ENCODE results near the gene CTNNA2. TPM values are rescaled to one million over a fixed set of nuclear protein-coding genes. Genes with fewer than 3 reads are reported as not detected.

The CTNNA2 gene
- total and polyA plus RNA-seq, 2 of the 8 experiments (the other 6 are each of a cell fraction or from before 2014, with no cell fraction given): 3.9 to 9.0 TPM

DNA sequence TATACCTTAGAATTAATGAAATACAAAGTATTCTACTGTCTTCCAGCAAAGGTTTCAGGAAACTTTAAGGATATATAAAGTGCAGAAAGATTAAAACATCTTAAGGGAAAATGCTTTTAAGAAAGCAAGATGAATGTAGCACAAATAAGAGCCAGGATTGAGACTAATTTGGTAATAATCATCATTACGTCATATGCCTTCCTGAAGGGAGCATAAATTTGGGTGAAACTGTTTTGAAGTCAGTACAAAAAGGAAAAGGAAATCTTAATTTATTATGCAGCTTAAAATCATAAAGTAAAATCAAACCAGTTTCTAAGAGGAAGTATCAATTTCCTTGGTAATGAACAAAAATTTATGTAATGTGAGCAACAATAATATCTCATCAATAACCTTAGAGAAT lies 221.7 kb downstream of the CTNNA2 start:
- no peak overlapping the region for H4K5ac ChIP-seq (ENCODE audit: insufficient read length, low read depth, low read length)
- H3K9me3 ChIP-seq (ENCODE audit: insufficient read depth in 2 of 2, low read depth in 1 of 2, low read length in 1 of 2): no peaks in the 10 kb centered on the region
- no peaks in the 10 kb centered on the region for H3K79me2 ChIP-seq (ENCODE audit: control insufficient read depth in 1 of 2, insufficient read depth in 2 of 2, low read length in 2 of 2)
- H4K8ac ChIP-seq (ENCODE audit: extremely low read depth, insufficient read depth, low read length): no peak overlapping the region
- no peak for FAIRE-seq
- H3K23ac ChIP-seq (ENCODE audit: insufficient read length): no peak overlapping the region
- 95% methylated on average over 1 of the region's 1 CpG; no CpG with 5 or more reads in 1 of the 2 experiments for WGBS, 2 experiments (ENCODE audit: extremely low coverage in 1 of 2, insufficient coverage in 1 of 2, insufficient read length in 1 of 2, insufficient replicate concordance in 2 of 2, low coverage in 1 of 2, low lambda C conversion rate in 2 of 2, missing lambda C conversion rate in 1 of 2)
- H3K27me3 ChIP-seq (replicated peaks in 1 of 4; ENCODE audit: control insufficient read depth in 3 of 4, extremely low read depth in 1 of 4, insufficient read depth in 3 of 4, low read length in 3 of 4): no peaks in the 10 kb centered on the region
- CTCF ChIA-PET (ENCODE audit: partially characterized antibody): interaction anchor here (0.9 kb wide), 1 partner anchor 9 kb away, joined by 3 read pairs; no protein-coding TSS in a partner anchor
- H3K27ac ChIP-seq (ENCODE audit: low read depth, low read length): no peak overlapping the region
- H3K36me3 ChIP-seq (ENCODE audit: control insufficient read depth in 2 of 4, insufficient read depth in 4 of 4, low read length in 3 of 4): no peaks in the 10 kb centered on the region
- no peak overlapping the region for H2BK5ac ChIP-seq (ENCODE audit: low read depth, low read length)
- no peaks in the 10 kb centered on the region for H3K23me2 ChIP-seq (ENCODE audit: low read depth, low read length)
- H2BK12ac ChIP-seq (ENCODE audit: low read depth, low read length): no peak overlapping the region
- H2BK15ac ChIP-seq (ENCODE audit: low read length): no peak overlapping the region
- no peaks in the 10 kb centered on the region for H4K20me1 ChIP-seq (replicated peaks in 1 of 2; ENCODE audit: control insufficient read depth in 1 of 2, insufficient read depth in 2 of 2, low read length in 2 of 2)
- no peak overlapping the region for H3K14ac ChIP-seq (ENCODE audit: insufficient read length)
- POLR2A ChIA-PET (ENCODE audit: partially characterized antibody): no interaction called here
- no peaks in the 10 kb centered on the region for H3K4me1 ChIP-seq (replicated peaks in 1 of 4; ENCODE audit: control insufficient read depth in 3 of 4, insufficient read depth in 4 of 4, low read length in 3 of 4)
- H3K4me3 ChIP-seq (ENCODE audit: extremely low read depth in 1 of 4, insufficient read depth in 2 of 4, low read depth in 3 of 4, low read length in 4 of 4): no peak overlapping the region
- H4K91ac ChIP-seq (replicated peaks; ENCODE audit: insufficient read length, low read length): no peak overlapping the region
- DNase-seq (ENCODE audit: low read depth in 1 of 2, low spot score in 2 of 2): no peak
- no peaks in the 10 kb centered on the region for H3K79me1 ChIP-seq (ENCODE audit: low read depth, low read length)
- H2AK5ac ChIP-seq (ENCODE audit: low read depth, low read length): no peak overlapping the region
- H3K4me2 ChIP-seq (ENCODE audit: insufficient read depth in 1 of 2, low read depth in 2 of 2, low read length in 2 of 2): no peak overlapping the region
- H2BK120ac ChIP-seq (replicated peaks; ENCODE audit: low read depth, low read length): no peak overlapping the region
- H2AFZ ChIP-seq (ENCODE audit: low read length): no peak overlapping the region
- no peak overlapping the region for H3K9ac ChIP-seq (replicated peaks in 1 of 4; ENCODE audit: extremely low read depth in 1 of 4, low read depth in 3 of 4, low read length in 3 of 4)
- no peak overlapping the region for H3K18ac ChIP-seq (ENCODE audit: extremely low read depth, low read length)
- H2BK20ac ChIP-seq (ENCODE audit: low read length): no peak overlapping the region
- H3K56ac ChIP-seq (replicated peaks; ENCODE audit: insufficient read length, low read depth, low read length): no peak overlapping the region
- no peak overlapping the region for H3K4ac ChIP-seq (replicated peaks; ENCODE audit: insufficient read length, low read depth, low read length)
- no peak for TF ChIP-seq POLR2A (IDR thresholded peaks at IDR 0.05; ENCODE audit: control extremely low read depth in 1 of 2, low read depth in 2 of 2, low read length in 2 of 2)
- no peak for TF ChIP-seq TBP (IDR thresholded peaks at IDR 0.05; ENCODE audit: low read depth, low read length)
- TF ChIP-seq, protein P1, sequence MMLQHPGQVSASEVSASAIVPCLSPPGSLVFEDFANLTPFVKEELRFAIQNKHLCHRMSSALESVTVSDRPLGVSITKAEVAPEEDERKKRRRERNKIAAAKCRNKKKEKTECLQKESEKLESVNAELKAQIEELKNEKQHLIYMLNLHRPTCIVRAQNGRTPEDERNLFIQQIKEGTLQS (IDR thresholded peaks at IDR 0.05; ENCODE audit: insufficient read depth, low read depth, low read length): no peak
- no peak for TF ChIP-seq SP1 (IDR thresholded peaks at IDR 0.05; ENCODE audit: low read depth, low read length)
- TF ChIP-seq KDM5A (IDR thresholded peaks at IDR 0.05; ENCODE audit: low read length): no peak
- no peak for TF ChIP-seq SAP30 (IDR thresholded peaks at IDR 0.05; ENCODE audit: insufficient read depth, insufficient replicate concordance, low read length)
- no peak for TF ChIP-seq CTBP2 (IDR thresholded peaks at IDR 0.05; ENCODE audit: borderline replicate concordance, insufficient read depth, insufficient read length, low read length)
- TF ChIP-seq FOSL1 (IDR thresholded peaks at IDR 0.05; ENCODE audit: insufficient read depth, low read depth, low read length): no peak
- TF ChIP-seq YY1 (IDR thresholded peaks at IDR 0.05; ENCODE audit: low read depth, low read length): no peak
- TF ChIP-seq PHF8 (conservative IDR thresholded peaks at IDR 0.05; ENCODE audit: low read depth, low read length): no peak
- TF ChIP-seq CBX5 (IDR thresholded peaks at IDR 0.05; ENCODE audit: low read depth, low read length): no peak
- no peak for TF ChIP-seq HDAC6 (IDR thresholded peaks at IDR 0.05; ENCODE audit: low read depth, low read length)
- no peak for TF ChIP-seq RBBP5 (IDR thresholded peaks at IDR 0.05; ENCODE audit: borderline replicate concordance, low read depth, low read length)
- no peak for TF ChIP-seq EGR1 (IDR thresholded peaks at IDR 0.05; ENCODE audit: borderline replicate concordance, low read depth, low read length)
- TF ChIP-seq GTF2F1 (IDR thresholded peaks at IDR 0.05; ENCODE audit: borderline replicate concordance, low read depth, low read length): no peak

All from H1 (cell line).